ENCODE results near the gene OSBPL6.

GRCh38 chr2:178409261-178409660 is 214.9 kb downstream of the OSBPL6 start:
- TF ChIP-seq, protein P1, sequence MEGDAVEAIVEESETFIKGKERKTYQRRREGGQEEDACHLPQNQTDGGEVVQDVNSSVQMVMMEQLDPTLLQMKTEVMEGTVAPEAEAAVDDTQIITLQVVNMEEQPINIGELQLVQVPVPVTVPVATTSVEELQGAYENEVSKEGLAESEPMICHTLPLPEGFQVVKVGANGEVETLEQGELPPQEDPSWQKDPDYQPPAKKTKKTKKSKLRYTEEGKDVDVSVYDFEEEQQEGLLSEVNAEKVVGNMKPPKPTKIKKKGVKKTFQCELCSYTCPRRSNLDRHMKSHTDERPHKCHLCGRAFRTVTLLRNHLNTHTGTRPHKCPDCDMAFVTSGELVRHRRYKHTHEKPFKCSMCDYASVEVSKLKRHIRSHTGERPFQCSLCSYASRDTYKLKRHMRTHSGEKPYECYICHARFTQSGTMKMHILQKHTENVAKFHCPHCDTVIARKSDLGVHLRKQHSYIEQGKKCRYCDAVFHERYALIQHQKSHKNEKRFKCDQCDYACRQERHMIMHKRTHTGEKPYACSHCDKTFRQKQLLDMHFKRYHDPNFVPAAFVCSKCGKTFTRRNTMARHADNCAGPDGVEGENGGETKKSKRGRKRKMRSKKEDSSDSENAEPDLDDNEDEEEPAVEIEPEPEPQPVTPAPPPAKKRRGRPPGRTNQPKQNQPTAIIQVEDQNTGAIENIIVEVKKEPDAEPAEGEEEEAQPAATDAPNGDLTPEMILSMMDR (IDR thresholded peaks at IDR 0.05) = no peak
- no peak for TF ChIP-seq EZH2 (IDR thresholded peaks at IDR 0.05; ENCODE audit: borderline replicate concordance, insufficient read depth, low read depth, low read length, poor library complexity, severe bottlenecking)
